Measurements from ENCODE around the gene FHOD3. TPM values are rescaled to one million over a fixed set of nuclear protein-coding genes. Genes with fewer than 3 reads are reported as not detected.

The FHOD3 gene
- total and polyA plus RNA-seq, 9 of the 15 experiments (the other 6 are each of a cell fraction or from before 2014, with no cell fraction given): 0.11 TPM; not detected in 8

DNA sequence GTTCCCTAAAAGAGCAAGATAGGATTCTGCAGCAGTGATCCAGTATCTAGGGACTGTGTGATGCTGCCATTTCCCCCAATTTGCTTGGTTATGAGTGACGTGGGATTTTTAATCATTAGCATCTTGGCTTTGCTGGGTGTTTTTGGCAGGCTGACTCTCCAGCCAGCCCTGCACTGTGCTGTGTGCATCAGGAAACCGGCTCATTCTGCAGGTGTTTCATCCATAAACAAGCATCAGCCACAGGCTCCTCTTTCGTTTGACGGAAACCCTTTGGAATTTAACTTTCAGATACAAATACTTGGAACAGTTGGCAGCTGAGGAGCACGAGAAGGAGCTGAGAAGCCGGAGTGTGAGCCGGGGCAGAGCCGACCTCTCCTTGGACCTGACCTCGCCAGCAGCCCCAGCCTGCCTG, 395.4 kb downstream of the FHOD3 start:
- DNase-seq (ENCODE audit: extremely low read depth in 1 of 4, low spot score in 3 of 4) (no peak), ATAC-seq (no peak), FAIRE-seq (no peak)
- Histone ChIP-seq H3K4me3 (no peak overlapping the region), H3K36me3 (ENCODE audit: control insufficient read depth, insufficient read depth, low read length) (no peaks in the 10 kb centered on the region), H4K20me1 (replicated peaks; ENCODE audit: control insufficient read depth, insufficient read depth, low read length) (no peaks in the 10 kb centered on the region), H2AFZ (ENCODE audit: low read depth, low read length) (no peak overlapping the region), H3K4me2 (ENCODE audit: insufficient read depth, low read length) (no peak overlapping the region), H3K9me3 (replicated peaks; ENCODE audit: control insufficient read depth, insufficient read depth, low read depth, low read length) (no peaks in the 10 kb centered on the region), H3K4me1 (replicated peaks in 1 of 2; ENCODE audit: control insufficient read depth in 2 of 2, insufficient read depth in 2 of 2, low read length in 2 of 2) (no peaks in the 10 kb centered on the region), H3K9me1 (ENCODE audit: control insufficient read depth, insufficient read depth, low read length) (no peaks in the 10 kb centered on the region), H3K27me3 (ENCODE audit: control insufficient read depth in 2 of 2, insufficient read depth in 2 of 2, low read length in 2 of 2) (peaks cover 7 to 25% of the 10 kb centered on the region in 2 experiments; a peak in 4 of 5 replicates), H3K27ac (ENCODE audit: extremely low read depth, low read depth, low read length) (no peak overlapping the region), H3K79me2 (ENCODE audit: control insufficient read depth, insufficient read depth, low read length) (no peaks in the 10 kb centered on the region), H3K9ac (ENCODE audit: insufficient read depth in 1 of 2, low read depth in 2 of 2, low read length in 2 of 2) (no peak overlapping the region)
- TF ChIP-seq ATF3 (IDR thresholded peaks at IDR 0.05) (no peak), ATF3 (CRISPR knock-in tag; conservative IDR thresholded peaks at IDR 0.05) (no peak), POLR3A (IDR thresholded peaks at IDR 0.05; ENCODE audit: borderline replicate concordance, extremely low read depth, insufficient read depth, insufficient read length) (no peak), SNRNP70 (optimal IDR thresholded peaks at IDR 0.05; ENCODE audit: low read depth, low read length) (no peak), ARID3B (CRISPR knock-in tag; IDR thresholded peaks at IDR 0.05; ENCODE audit: borderline replicate concordance) (no peak), ZNF253 (CRISPR knock-in tag; conservative IDR thresholded peaks at IDR 0.05) (no peak), ETV6 (IDR thresholded peaks at IDR 0.05; ENCODE audit: borderline replicate concordance in 1 of 2, low read depth in 2 of 2, low read length in 1 of 2) (no peak), ETV6 (CRISPR knock-in tag; IDR thresholded peaks at IDR 0.05; ENCODE audit: borderline replicate concordance) (no peak), ARID2 (IDR thresholded peaks at IDR 0.05) (no peak), IRF9 (tag; IDR thresholded peaks at IDR 0.05) (no peak)
- TF ChIP-seq, protein P1, sequence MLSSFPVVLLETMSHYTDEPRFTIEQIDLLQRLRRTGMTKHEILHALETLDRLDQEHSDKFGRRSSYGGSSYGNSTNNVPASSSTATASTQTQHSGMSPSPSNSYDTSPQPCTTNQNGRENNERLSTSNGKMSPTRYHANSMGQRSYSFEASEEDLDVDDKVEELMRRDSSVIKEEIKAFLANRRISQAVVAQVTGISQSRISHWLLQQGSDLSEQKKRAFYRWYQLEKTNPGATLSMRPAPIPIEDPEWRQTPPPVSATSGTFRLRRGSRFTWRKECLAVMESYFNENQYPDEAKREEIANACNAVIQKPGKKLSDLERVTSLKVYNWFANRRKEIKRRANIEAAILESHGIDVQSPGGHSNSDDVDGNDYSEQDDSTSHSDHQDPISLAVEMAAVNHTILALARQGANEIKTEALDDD (IDR thresholded peaks at IDR 0.05): no peak
- intact Hi-C loops (cut with micrococcal nuclease) (no loop called here), in situ Hi-C loops (cut with MboI) (no loop called here)
- ChIA-PET POLR2A (interaction anchor here (0.8 kb wide), 1 partner anchor 894 kb away, joined by 3 read pairs; no protein-coding TSS in a partner anchor), CTCF (ENCODE audit: low intra/inter-chr PET ratio) (no interaction called here)
- BruUV-seq (replicated peaks): no TSS peak
- WGBS (ENCODE audit: insufficient coverage, low coverage, missing lambda C conversion rate): under 1% methylated on average over 9 of the region's 9 CpGs

Data from K562 (cell line).